NCI-H510A (cell line): ENCODE measurements around the gene ARFRP1.
"Not testable (repeated sequence)": the region's sequence is repeated elsewhere in the genome, so short reads cannot be mapped to it uniquely, and the experiment has no call there.

Experiments used
- DNase-seq: peaks from one replicate; lab custom pipeline; 2025; lab: John Stamatoyannopoulos, UW

The ARFRP1 gene

GRCh38 chr20:63732118-63733095 is 24.6 kb upstream of the ARFRP1 start:
- DNase-seq, result no peak

- DNase-seq, result no peak
Observed at GRCh38 chr20:63731410-63731809, 23.6 kb upstream of the ARFRP1 start.

- not testable (repeated sequence) for DNase-seq
Observed at GRCh38 chr20:63730189-63730733, 22.5 kb upstream of the ARFRP1 start.

- DNase-seq, result not testable (repeated sequence)
Observed at GRCh38 chr20:63722967-63723622, 15.3 kb upstream of the ARFRP1 start.

- DNase-seq, result no peak
Observed at GRCh38 chr20:63718996-63719395, 11.2 kb upstream of the ARFRP1 start.

GRCh38 chr20:63714858-63715257 is 7.1 kb upstream of the ARFRP1 start:
- DNase-seq, result no peak

- DNase-seq, result no peak
Observed at GRCh38 chr20:63712191-63712590, 4.4 kb upstream of the ARFRP1 start.

- DNase-seq, result no peak
Observed at GRCh38 chr20:63711085-63711645, 3.4 kb upstream of the ARFRP1 start.

- DNase-seq, result no peak
Observed at GRCh38 chr20:63709149-63709527, 1.4 kb upstream of the ARFRP1 start.

GRCh38 chr20:63708301-63709148 is 749 bp upstream of the ARFRP1 start:
- DNase-seq, result no peak

GRCh38 chr20:63706852-63707557 is 771 bp downstream of the ARFRP1 start:
- no peak for DNase-seq

- no peak for DNase-seq
Observed at GRCh38 chr20:63706027-63706695, 1.6 kb downstream of the ARFRP1 start.

GRCh38 chr20:63705232-63706026 is 2.3 kb downstream of the ARFRP1 start:
- no peak for DNase-seq

- no peak for DNase-seq
Observed at GRCh38 chr20:63704749-63705117, 3.0 kb downstream of the ARFRP1 start.

GRCh38 chr20:63703976-63704748 is 3.6 kb downstream of the ARFRP1 start:
- DNase-seq, result no peak

GRCh38 chr20:63703471-63703975 is 4.3 kb downstream of the ARFRP1 start:
- DNase-seq, result no peak

GRCh38 chr20:63702751-63703470 is 4.9 kb downstream of the ARFRP1 start:
- DNase-seq, result no peak
